ENCODE results near the gene ANKRD55.
"Not testable (repeated sequence)": the region's sequence is repeated elsewhere in the genome, so short reads cannot be mapped to it uniquely, and the experiment has no call there.

Gene ANKRD55

DNA sequence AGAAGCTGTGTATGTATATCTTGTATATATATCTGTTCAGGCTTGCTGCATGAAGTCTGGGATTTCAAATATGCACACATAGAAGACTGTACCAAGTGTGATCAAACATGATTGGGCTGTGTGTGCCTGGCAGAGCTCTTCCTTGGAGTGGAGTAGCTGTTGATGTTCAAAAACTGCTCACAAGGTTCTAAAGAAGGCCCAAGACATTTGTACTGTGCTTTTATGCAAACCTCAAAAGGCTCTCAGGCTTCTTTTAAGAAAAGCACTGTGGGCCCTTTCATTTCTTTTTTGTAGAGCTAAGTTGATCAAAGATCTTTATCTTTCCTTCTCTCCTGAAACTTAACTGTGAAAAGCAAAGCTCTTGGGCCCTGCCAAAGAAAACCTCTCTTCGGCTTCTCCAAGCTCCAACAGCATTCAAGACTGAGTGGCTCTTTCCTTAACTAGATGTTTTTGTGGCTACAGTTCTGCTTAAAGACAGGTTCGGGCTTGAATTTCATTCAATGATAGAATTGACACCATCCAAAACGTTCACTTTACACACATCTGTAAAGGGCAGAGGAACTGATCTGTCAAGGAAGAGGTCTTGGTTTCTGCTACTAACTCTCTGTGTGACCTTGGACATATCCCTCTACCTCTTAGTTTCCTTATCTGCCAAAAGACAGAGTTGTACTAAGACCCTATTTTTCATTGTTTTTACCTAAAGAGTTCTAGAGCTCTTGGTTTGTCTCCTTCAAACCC, 132.5 kb downstream of the ANKRD55 start:
- DNase-seq = no peak

- DNase-seq = peak; percentile 63
Observed at GRCh38 chr5:56099346-56099745, 133.8 kb downstream of the ANKRD55 start.

GRCh38 chr5:56097055-56097454, 136.1 kb downstream of the ANKRD55 start:
- DNase-seq = no peak

DNA sequence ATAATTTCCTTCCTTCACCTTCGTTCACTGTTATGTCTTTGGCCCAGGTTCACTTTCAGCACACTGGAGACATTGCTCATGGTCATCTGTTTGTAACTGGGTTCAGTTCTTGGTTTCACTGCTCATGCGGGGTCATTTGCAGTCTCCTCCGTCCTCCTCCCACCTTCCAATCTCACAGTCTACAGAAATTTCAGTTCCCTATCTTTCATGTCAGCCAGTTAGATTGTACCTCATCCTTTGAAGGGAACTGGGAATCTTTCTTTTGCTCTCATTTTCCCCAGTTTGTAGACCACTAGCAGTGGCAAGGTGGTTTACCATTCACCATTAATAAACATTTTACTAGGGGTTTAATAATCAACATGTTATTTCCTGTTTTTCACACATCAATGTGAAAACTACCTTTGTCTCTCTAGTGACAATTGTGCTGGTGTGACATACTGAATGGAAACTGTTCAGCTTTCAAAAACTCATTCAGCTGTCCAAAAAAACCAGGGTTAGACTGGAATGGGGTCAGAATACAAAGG, 137.5 kb downstream of the ANKRD55 start:
- no peak for DNase-seq

DNA sequence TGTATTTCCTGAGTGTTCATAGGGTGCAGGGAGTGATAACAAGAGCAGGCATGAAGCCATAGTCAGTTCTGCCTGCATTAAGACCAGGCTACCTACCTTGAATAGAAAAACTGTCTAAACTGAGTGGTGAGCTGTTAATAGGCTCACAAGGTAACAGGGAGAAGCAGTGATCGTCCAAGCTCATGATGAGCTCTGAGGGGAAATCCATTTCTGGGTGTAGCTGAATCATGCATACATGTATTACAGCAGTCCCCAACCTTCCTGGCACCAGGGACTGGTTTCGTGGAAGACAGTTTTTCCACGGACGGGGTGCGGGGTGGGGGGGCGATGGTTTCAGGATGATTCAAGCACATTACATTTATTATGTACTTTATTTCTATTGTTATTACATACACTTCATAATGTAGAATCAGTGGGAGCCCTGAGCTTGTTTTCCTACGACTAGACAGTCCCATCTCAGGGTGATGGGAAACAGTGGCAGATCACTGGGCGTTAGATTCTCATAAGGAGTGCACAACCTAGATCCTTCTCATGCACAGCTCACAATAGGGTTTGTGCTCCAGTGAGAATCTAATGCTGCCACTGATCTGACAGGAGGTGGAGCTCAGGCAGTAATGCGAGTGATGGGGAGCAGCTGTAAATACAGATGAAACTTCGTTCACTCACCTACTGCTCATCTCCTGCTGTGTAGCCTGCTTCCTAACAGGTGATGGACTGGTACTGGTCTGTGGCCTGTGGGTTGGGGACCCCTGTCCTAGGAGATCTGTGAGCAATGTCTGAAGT, 138.4 kb downstream of the ANKRD55 start:
- no peak for DNase-seq

GRCh38 chr5:56093970-56094369, 139.2 kb downstream of the ANKRD55 start:
- DNase-seq = no peak

DNA sequence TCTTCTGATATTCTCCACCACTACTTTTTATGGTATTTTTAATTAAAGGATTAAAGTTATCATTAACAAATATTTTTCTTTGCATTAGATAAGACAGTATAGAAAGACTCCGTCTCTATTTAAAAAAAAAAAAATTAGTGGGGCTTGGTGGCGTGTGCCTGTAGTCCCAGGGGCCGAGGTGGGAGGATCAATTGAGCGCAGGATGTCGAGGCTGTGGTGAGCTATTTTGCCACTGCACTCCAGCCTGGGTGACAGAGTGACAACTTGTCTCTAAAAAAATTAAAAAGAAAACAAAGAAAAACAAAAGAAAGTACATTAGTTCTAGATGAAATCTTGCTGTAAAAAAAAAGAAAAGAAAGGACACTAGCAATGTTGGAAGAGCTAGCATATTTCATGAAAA, 141.0 kb downstream of the ANKRD55 start:
- DNase-seq = no peak

DNA sequence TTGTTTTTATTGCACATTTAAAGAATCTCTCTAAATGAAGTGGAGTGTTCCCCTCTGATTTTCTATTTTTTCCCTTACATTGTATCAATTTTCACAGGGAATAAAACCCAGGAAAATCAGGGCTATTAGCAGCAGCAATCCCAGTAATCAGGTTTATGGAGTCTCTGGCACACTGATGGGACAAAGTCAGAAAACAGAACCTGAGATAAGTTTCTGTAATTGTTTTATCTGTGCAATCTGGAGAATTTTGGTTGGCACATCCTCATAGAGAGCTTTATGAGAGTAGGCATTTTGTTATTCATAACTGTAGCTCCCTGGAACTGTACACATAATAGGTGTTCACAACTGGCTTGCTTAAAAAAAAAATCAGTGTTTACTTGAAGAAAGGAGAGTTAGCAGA, 141.5 kb downstream of the ANKRD55 start:
- no peak for DNase-seq

GRCh38 chr5:56090793-56091460, 142.2 kb downstream of the ANKRD55 start:
- no peak for DNase-seq

DNA sequence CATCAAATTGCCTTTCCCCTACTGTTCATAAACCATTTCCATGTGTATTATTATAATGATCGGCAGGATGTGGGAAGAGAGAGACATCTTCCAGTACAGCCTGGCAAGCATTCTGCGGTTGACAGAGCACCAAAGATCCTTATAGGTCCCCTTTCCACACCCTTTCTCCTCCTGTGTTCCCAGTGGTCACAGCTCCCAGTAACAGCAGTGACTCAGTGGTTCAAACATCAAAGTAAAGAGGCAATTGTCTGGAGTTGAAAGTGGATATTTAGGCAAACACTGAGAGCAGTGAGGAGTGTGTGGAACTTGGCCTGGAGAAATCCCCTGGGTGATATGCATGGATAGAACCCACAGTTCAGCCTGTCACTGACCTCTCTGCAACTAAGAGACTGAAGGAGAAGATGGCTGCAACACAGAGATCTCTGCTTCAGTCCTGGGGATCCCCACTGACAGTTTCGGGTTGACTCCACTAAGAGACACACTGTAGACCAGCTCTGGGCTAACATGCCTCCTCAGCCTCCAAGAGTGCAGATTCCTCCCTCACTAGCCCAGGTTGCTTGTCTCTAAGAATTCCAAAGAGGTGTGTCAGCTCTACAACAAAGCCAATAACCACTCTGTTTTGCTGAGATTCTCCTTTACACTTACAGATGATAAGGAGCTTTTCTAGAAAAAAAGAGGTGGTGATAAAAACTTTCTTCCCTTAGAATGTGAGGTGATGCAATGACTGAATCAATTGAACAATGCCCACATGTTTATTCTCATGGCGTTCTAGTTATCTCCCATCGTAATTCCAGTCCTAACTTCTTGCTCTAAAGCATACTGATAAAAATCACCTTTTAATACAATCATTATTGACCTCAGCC, 143.9 kb downstream of the ANKRD55 start:
- no peak for DNase-seq

- no peak for DNase-seq
Observed at GRCh38 chr5:56088431-56088949, 144.6 kb downstream of the ANKRD55 start.

DNA sequence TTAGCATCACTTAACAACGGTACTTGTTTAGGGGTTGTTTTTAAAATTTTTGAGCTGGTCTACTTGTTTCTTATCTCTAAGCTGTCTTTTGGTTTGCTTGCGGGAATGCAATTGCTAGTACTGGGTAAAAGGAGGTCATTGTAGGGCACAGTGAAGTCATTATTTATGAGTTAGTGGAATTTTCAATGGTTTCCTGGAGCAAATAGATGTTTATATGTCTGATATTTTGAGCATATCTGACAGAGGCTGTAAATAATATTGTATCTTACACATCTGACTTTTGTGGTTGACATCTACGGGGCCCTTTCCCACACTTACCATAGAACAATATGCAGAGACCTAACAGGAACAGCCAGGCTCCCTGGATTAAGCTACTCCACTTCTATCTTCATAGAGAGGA, 147.9 kb downstream of the ANKRD55 start:
- DNase-seq = no peak

DNA sequence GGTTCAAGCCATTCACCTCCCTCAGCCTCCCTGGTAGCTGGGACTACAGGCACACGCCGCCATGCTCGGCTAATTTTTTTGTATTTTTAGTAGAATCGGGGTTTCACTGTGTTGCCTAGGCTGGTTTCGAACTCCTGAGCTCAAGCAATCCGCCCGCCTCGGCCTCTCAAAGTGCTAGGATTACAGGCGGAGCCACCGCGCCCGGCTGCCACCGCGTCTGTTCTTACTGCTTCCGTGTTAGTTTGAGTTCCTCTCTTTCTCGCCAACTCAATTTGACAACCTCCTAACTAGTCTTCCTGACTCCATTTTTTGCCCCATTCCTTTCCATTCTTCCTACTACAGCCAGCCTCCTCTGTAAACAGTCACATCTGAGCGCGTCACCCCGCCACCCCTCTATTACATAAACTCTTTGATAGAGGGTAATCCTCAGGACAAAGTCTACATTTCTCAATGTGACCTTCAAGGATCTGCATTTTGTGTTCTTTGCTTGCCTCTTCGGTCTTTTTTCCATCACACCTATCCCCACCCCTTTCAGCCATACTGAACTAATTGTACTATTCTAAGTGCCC, 149.8 kb downstream of the ANKRD55 start:
- DNase-seq = no peak

GRCh38 chr5:56081053-56081642, 152.0 kb downstream of the ANKRD55 start:
- DNase-seq = not testable (repeated sequence)

- DNase-seq = no peak
Observed at GRCh38 chr5:56080375-56081052, 152.6 kb downstream of the ANKRD55 start.

- not testable (repeated sequence) for DNase-seq
Observed at GRCh38 chr5:56079157-56079500, 154.0 kb downstream of the ANKRD55 start.

GRCh38 chr5:56078278-56079156, 154.6 kb downstream of the ANKRD55 start:
- DNase-seq = no peak

DNA sequence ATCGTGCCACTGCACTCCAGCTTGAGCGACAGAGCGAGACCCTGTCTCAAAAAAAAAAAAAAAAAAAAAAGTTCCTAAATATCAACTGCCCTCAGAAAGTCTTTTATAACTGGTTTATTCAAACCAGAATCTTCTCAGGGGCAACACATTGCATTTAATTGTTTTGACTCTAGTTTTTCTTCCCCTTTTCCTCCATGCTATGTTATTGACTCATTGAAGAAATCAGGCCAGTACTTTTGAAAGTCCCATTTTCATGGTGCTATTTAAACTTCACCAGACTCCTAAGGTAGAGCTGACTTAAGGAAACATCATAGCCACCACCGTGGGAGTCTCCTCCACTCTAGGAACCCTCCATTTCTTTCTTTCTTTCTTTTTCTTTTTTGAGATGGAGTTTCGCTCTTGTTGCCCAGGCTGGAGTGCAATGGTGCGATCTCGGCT, 155.3 kb downstream of the ANKRD55 start:
- no peak for DNase-seq

DNA sequence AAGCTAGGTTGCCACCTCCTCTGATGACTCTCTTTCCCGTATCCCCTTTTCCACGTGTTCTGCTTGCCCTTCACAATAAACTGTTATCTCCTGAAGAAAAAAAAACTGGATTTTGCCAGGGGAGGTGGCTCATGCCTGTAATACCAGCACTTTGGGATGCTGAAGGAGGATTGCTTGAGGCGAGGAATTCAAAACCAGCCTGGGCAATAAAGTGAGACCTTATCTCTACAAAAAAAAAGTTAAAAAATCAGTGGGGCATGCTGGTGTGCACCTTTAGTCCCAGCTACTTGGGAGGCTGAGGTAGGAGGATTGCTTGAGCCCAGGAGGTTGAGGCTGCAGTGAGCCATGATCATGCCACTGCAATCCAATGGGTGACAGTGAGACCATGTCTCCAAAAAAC, 156.6 kb downstream of the ANKRD55 start:
- no peak for DNase-seq

GRCh38 chr5:56075361-56075760, 157.8 kb downstream of the ANKRD55 start:
- peak; percentile 32 for DNase-seq
